Nephron progenitor cell (in vitro differentiated cells): ENCODE measurements around the gene BCKDHA.
"Not testable (repeated sequence)": the region's sequence is repeated elsewhere in the genome, so short reads cannot be mapped to it uniquely, and the experiment has no call there.

ENCODE experiments used
- DNase-seq: peaks from one replicate; pipeline ENCODE4 v3.0.0; 2021
- H3K27ac Mint-ChIP-seq: 2 replicates; pipeline ENCODE4 v1.8.0; 2021; ENCODE audit warnings: mild to moderate bottlenecking, moderate library complexity, mixed read lengths
- H3K27me3 Mint-ChIP-seq: 2 replicates; pipeline ENCODE4 v1.8.0; 2021; ENCODE audit warnings: mild to moderate bottlenecking, low read depth, mixed read lengths; ENCODE audit not compliant: poor library complexity
- H3K36me3 Mint-ChIP-seq: 2 replicates; pipeline ENCODE4 v1.8.0; 2021; ENCODE audit warnings: low read depth, mixed read lengths
- H3K4me1 Mint-ChIP-seq: 2 replicates; pipeline ENCODE4 v1.8.0; 2021; ENCODE audit warnings: mixed read lengths
- H3K4me3 Mint-ChIP-seq: 2 replicates; pipeline ENCODE4 v1.8.0; 2021; ENCODE audit warnings: mild to moderate bottlenecking, moderate library complexity, mixed read lengths
- H3K9me3 Mint-ChIP-seq: 2 replicates; pipeline ENCODE4 v1.8.0; 2021; ENCODE audit warnings: mild to moderate bottlenecking, moderate library complexity, mixed read lengths
- TF ChIP-seq, protein P1 (sequence below): fragments of 200-600 bp; sonication (generic); IDR thresholded peaks from 2 replicates; pipeline ENCODE4 v1.5.0; 2021; ENCODE audit warnings: antibody characterized with exemption

Gene BCKDHA

DNA sequence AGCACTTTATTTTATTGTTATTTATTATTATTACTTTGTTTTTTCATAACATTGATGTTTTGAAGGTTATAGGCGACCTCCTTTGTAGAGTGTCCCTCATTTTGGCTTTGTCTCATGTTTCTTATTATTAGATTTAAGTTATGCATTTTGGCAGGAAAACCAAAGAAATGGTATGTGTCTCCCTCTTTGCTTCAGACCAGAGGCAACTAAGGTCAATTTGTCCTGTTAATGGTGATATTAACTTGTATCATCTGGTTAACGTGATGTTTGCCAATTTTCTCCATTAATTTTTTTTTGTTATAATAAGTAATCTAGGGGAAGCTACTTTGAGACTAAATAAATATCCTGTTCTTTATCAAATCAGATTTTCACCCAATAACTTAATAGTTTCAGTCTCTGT, 25.1 kb upstream of the BCKDHA start:
- Mint-ChIP-seq H3K27me3 (peaks cover 6% of the 10 kb centered on the region), H3K9me3 (no peaks in the 10 kb centered on the region), H3K4me1 (peaks cover 20% of the 10 kb centered on the region), H3K4me3 (no peak overlapping the region), H3K36me3 (peaks cover 15% of the 10 kb centered on the region), H3K27ac (no peak overlapping the region)
- TF ChIP-seq, protein P1, sequence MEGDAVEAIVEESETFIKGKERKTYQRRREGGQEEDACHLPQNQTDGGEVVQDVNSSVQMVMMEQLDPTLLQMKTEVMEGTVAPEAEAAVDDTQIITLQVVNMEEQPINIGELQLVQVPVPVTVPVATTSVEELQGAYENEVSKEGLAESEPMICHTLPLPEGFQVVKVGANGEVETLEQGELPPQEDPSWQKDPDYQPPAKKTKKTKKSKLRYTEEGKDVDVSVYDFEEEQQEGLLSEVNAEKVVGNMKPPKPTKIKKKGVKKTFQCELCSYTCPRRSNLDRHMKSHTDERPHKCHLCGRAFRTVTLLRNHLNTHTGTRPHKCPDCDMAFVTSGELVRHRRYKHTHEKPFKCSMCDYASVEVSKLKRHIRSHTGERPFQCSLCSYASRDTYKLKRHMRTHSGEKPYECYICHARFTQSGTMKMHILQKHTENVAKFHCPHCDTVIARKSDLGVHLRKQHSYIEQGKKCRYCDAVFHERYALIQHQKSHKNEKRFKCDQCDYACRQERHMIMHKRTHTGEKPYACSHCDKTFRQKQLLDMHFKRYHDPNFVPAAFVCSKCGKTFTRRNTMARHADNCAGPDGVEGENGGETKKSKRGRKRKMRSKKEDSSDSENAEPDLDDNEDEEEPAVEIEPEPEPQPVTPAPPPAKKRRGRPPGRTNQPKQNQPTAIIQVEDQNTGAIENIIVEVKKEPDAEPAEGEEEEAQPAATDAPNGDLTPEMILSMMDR = no peak
- no peak for DNase-seq

DNA sequence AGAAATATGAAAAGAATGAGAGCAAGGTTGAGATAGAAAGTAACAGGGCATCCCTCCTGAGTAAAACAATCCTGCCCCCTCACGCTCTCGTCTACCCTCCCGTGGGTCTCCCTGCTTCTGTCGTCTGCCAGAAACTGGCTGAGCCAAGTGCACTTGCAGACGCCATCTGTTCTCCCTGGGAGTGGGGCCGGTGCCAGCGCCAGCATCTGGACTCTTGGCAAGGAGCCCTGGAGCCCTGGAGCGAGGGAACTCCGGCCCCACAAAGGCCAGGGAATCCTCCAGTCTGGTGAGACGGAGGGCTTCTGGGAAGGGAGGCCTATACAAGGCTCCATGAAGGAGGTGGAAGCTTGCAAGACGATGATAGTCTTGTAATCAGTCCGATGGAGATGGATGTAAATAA, 23.6 kb upstream of the BCKDHA start:
- no peak overlapping the region for H3K4me3 Mint-ChIP-seq
- TF ChIP-seq, protein P1 = no peak
- no peak overlapping the region for H3K27ac Mint-ChIP-seq
- peaks cover 6% of the 10 kb centered on the region for H3K27me3 Mint-ChIP-seq
- H3K4me1 Mint-ChIP-seq = peaks cover 25% of the 10 kb centered on the region
- peaks cover 20% of the 10 kb centered on the region for H3K36me3 Mint-ChIP-seq
- no peak for DNase-seq
- no peaks in the 10 kb centered on the region for H3K9me3 Mint-ChIP-seq

DNA sequence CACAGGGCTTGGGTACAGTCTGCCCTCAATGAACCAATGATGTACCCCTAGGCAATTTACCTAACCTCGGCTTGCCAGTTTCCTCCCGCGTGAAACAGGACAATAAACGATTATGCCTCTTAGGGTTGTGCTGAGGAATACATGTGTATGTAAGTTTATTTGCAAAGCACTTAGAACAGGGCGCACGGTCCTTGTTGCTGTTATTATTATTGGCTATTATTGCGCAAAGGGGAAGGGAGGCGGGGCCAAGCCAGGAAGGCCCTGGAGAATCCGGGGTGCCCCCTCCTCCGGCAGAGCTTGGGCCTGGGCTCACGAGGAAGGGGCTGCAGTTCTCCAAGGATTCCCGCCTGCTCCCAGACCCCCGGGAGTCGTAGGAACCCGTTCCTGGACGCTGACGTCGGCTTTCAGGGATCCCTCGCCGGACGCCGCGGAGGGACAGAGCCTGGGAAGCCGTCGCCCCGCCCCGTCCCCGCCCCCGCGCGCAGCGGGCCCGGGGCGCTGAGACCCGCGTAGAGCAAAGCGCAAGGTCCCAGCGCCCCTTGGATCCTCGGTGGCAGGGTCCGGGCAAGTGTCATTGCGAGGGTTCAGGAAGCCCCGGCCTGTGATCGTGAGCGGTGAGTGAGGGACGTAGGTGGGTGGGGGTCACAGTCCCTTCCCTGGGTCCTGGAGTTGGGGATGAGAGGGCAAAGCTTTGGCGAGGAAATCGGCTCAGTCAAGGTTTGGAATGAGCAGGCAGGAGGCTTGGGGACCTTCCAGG, 21.2 kb upstream of the BCKDHA start, which contains the start of gene TMEM91:
TSS of gene TMEM91 (plus strand) at position 293 of the 757 bp plus-strand sequence. CDS start 1,777 bp downstream, outside the sequence.
- TF ChIP-seq, protein P1 = no peak
- Mint-ChIP-seq H3K36me3 (peaks cover 15% of the 10 kb centered on the region), H3K9me3 (no peaks in the 10 kb centered on the region), H3K27ac (peak within 1 kb of the TSS; percentile 93), H3K27me3 (peaks cover 6% of the 10 kb centered on the region), H3K4me1 (peaks cover 25% of the 10 kb centered on the region), H3K4me3 (peak within 1 kb of the TSS; percentile 80)
- DNase-seq = peak; percentile 81

DNA sequence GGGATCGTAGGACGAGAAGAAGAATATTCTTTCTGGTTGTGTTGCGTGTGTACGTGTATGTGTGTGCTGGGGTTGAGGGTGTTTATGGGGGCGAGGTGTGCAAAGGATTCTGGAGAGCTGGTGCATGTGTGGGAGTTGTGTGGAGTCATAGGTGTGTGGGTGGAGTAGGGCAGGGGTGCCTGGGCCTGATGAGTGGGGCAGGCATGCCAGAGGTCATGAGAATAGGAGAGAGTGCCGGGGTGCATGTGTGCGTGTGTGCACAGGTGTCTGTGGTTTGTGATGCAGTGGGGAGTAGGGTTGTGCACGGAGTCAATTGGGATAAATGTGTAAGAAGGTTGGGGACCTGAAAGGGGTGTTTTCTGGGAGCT, 20.6 kb upstream of the BCKDHA start:
- Mint-ChIP-seq H3K9me3 (no peaks in the 10 kb centered on the region), H3K4me3 (peak overlapping the region; percentile 80), H3K4me1 (peaks cover 25% of the 10 kb centered on the region), H3K27me3 (peaks cover 6% of the 10 kb centered on the region), H3K27ac (no peak overlapping the region), H3K36me3 (peaks cover 12% of the 10 kb centered on the region)
- DNase-seq = no peak
- TF ChIP-seq, protein P1 = no peak

DNA sequence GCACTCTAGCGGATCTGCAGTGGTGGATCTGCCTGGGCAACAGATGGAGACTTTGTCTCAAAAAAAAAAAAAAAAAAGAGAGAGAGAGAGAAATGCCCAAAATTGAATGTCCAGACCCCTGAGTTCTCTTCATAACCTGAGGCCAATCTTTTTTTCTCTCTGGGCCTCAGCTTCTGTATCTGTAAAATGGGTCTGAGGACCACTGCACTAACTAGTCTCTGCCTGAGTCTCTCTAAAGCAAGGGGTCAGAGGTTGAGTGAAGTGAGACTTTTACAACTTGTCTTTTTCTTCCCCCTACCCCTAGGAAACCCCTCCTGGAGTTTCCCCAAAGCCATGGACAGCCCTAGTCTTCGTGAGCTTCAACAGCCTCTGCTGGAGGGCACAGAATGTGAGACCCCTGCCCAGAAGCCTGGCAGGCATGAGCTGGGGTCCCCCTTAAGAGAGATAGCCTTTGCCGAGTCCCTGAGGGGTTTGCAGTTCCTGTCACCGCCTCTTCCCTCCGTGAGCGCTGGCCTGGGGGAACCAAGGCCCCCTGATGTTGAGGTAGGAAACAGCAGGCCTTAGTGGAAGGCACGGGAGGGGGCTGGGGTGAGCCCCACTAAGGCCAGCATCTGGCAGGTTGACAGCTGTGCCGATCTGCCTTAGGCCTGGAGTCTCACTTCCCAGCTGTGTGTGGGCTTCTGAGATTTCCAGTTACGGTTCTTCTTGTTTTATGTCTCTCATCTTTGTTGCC, 19.5 kb upstream of the BCKDHA start:
- Mint-ChIP-seq H3K9me3 (no peaks in the 10 kb centered on the region), H3K4me3 (peak overlapping the region; percentile 37), H3K27ac (peak overlapping the region; percentile 76), H3K27me3 (peaks cover 6% of the 10 kb centered on the region), H3K36me3 (peaks cover 17% of the 10 kb centered on the region), H3K4me1 (peaks cover 20% of the 10 kb centered on the region)
- TF ChIP-seq, protein P1 = no peak
- DNase-seq = peak; percentile 32

DNA sequence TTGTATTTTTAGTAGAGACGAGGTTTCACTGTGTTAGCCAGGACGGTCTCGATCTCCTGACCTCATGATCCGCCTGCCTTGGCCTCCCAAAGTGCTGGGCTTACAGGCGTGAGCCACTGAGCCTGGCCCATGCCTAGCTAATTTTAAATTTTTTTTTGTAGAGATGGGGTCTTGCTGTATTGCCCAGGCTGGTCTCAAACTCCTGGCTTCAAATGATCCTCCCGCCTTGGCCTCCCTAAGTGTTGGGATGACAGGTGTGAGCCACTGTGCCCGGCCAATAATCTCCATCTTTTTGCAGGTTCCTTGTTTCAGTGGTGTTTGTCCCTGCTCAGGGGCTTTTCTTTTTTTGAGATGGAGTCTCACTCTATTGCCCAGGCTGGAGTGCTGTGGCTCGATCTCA, 16.1 kb upstream of the BCKDHA start:
- not testable (repeated sequence) for H3K27me3 Mint-ChIP-seq, DNase-seq, H3K4me3 Mint-ChIP-seq, H3K9me3 Mint-ChIP-seq
- Mint-ChIP-seq H3K36me3 (peaks cover 20% of the 10 kb centered on the region), H3K4me1 (peaks cover 32% of the 10 kb centered on the region), H3K27ac (peak overlapping the region; percentile 42)
